MM.1S (cell line): ENCODE data around the gene FOXA3.

Experiments used
- EZH2 ChIP-seq: fragments of 300-600 bp; sonication (generic); optimal IDR thresholded peaks from 2 replicates; pipeline ENCODE3; 2017; ENCODE audit warnings: low read depth, mild to moderate bottlenecking, antibody characterized with exemption, low read length, mixed read lengths
- EZH2phosphoT487 ChIP-seq: fragments of 300-600 bp; sonication (generic); IDR thresholded peaks from 2 replicates; pipeline ENCODE4 v1.6.1; 2018; ENCODE audit warnings: antibody characterized with exemption, low read length
- TF ChIP-seq, protein P1 (sequence below): fragments of 300-600 bp; sonication (generic); IDR thresholded peaks from 2 replicates; pipeline ENCODE4 v1.5.1; 2016; ENCODE audit warnings: antibody characterized with exemption, low read length, mixed read lengths

DNA sequence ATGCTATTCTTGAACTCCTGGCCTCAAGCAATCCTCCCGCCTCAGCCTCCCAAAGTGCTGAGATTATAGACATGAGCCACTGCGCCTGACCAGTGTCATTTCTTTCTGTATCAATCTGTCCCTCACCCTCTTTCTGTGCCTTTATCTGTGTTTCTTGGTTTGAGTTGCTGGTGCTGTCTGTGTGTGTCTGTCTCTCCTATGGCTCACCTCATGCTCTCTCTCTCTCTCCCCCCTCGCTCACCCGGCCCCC, 12.0 kb downstream of the FOXA3 start:
- TF ChIP-seq, protein P1, sequence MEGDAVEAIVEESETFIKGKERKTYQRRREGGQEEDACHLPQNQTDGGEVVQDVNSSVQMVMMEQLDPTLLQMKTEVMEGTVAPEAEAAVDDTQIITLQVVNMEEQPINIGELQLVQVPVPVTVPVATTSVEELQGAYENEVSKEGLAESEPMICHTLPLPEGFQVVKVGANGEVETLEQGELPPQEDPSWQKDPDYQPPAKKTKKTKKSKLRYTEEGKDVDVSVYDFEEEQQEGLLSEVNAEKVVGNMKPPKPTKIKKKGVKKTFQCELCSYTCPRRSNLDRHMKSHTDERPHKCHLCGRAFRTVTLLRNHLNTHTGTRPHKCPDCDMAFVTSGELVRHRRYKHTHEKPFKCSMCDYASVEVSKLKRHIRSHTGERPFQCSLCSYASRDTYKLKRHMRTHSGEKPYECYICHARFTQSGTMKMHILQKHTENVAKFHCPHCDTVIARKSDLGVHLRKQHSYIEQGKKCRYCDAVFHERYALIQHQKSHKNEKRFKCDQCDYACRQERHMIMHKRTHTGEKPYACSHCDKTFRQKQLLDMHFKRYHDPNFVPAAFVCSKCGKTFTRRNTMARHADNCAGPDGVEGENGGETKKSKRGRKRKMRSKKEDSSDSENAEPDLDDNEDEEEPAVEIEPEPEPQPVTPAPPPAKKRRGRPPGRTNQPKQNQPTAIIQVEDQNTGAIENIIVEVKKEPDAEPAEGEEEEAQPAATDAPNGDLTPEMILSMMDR = no peak
- no peak for TF ChIP-seq EZH2
- TF ChIP-seq EZH2phosphoT487 = no peak
